Osteocyte (in vitro differentiated cells): ENCODE measurements around the gene PNLIPRP2. TPM values are rescaled to one million over a fixed set of nuclear protein-coding genes. Genes with fewer than 3 reads are reported as not detected.

ENCODE experiments used
- DNase-seq: peaks from one replicate; pipeline ENCODE4 v3.0.0; 2021; ENCODE audit warnings: mixed read lengths; ENCODE audit not compliant: unreplicated experiment; ENCODE audit errors: extremely low spot score
- H3K27ac Mint-ChIP-seq: one replicate; pipeline ENCODE4 v1.8.0; 2021; ENCODE audit warnings: mild to moderate bottlenecking, mixed read lengths; ENCODE audit not compliant: unreplicated experiment
- H3K27me3 Mint-ChIP-seq: one replicate; pipeline ENCODE4 v1.8.0; 2021; ENCODE audit warnings: mixed read lengths; ENCODE audit not compliant: unreplicated experiment
- H3K36me3 Mint-ChIP-seq: one replicate; pipeline ENCODE4 v1.8.0; 2021; ENCODE audit warnings: mixed read lengths; ENCODE audit not compliant: unreplicated experiment
- H3K4me1 Mint-ChIP-seq: one replicate; pipeline ENCODE4 v1.8.0; 2021; ENCODE audit warnings: mixed read lengths; ENCODE audit not compliant: unreplicated experiment
- H3K4me3 Mint-ChIP-seq: one replicate; pipeline ENCODE4 v1.8.0; 2021; ENCODE audit warnings: mild to moderate bottlenecking, moderate library complexity, mixed read lengths; ENCODE audit not compliant: unreplicated experiment
- H3K9me3 Mint-ChIP-seq: one replicate; pipeline ENCODE4 v1.8.0; 2021; ENCODE audit warnings: mixed read lengths; ENCODE audit not compliant: unreplicated experiment
- CTCF ChIP-seq: fragments of 200-600 bp; sonication (generic); IDR thresholded peaks from 2 replicates; pipeline ENCODE4 v1.5.0; 2021; ENCODE audit warnings: antibody characterized with exemption, mild to moderate bottlenecking, moderate library complexity
- total RNA-seq: library from RNA; stranded (reverse); gene quantifications from 2 replicates; pipeline ENCODE4 v1.2.1, GENCODE V29; 2021

PNLIPRP2 gene
- total RNA-seq, 1 donor from 2014 or later: not detected

- Mint-ChIP-seq H3K36me3 (no peaks in the 10 kb centered on the region), H3K4me1 (no peaks in the 10 kb centered on the region), H3K27ac (no peak overlapping the region), H3K9me3 (no peaks in the 10 kb centered on the region), H3K4me3 (no peak overlapping the region), H3K27me3 (peaks cover 3% of the 10 kb centered on the region)
- peak; percentile 42 for DNase-seq
- no peak for TF ChIP-seq CTCF
Observed at GRCh38 chr10:116625845-116626244, 5.1 kb downstream of the PNLIPRP2 start.

GRCh38 chr10:116626815-116627214 is 6.1 kb downstream of the PNLIPRP2 start:
- H3K9me3 Mint-ChIP-seq: no peaks in the 10 kb centered on the region
- no peak for TF ChIP-seq CTCF

GRCh38 chr10:116627386-116627933 is 6.7 kb downstream of the PNLIPRP2 start:
- DNase-seq: peak; percentile 73
- TF ChIP-seq CTCF: peak; percentile 11
- H3K27ac Mint-ChIP-seq: no peak overlapping the region
- no peaks in the 10 kb centered on the region for H3K36me3 Mint-ChIP-seq
- peaks cover 3% of the 10 kb centered on the region for H3K27me3 Mint-ChIP-seq
- H3K9me3 Mint-ChIP-seq: no peaks in the 10 kb centered on the region
- no peaks in the 10 kb centered on the region for H3K4me1 Mint-ChIP-seq
- H3K4me3 Mint-ChIP-seq: no peak overlapping the region

More at GRCh38 chr10:116626815-116627214, 6.1 kb downstream of the PNLIPRP2 start:
- peak; percentile 72 for DNase-seq
- H3K27ac Mint-ChIP-seq: no peak overlapping the region
- no peaks in the 10 kb centered on the region for H3K36me3 Mint-ChIP-seq
- no peaks in the 10 kb centered on the region for H3K4me1 Mint-ChIP-seq
- H3K4me3 Mint-ChIP-seq: no peak overlapping the region
- H3K27me3 Mint-ChIP-seq: peaks cover 3% of the 10 kb centered on the region

GRCh38 chr10:116629340-116629739 is 8.6 kb downstream of the PNLIPRP2 start:
- H3K27ac Mint-ChIP-seq: no peak overlapping the region
- H3K36me3 Mint-ChIP-seq: no peaks in the 10 kb centered on the region
- peaks cover 3% of the 10 kb centered on the region for H3K27me3 Mint-ChIP-seq
- H3K4me3 Mint-ChIP-seq: no peak overlapping the region
- H3K4me1 Mint-ChIP-seq: no peaks in the 10 kb centered on the region
- peak; percentile 34 for DNase-seq
- TF ChIP-seq CTCF: no peak
- no peaks in the 10 kb centered on the region for H3K9me3 Mint-ChIP-seq

- Mint-ChIP-seq H3K36me3 (no peaks in the 10 kb centered on the region), H3K27me3 (peaks cover 3% of the 10 kb centered on the region), H3K4me3 (no peak overlapping the region), H3K4me1 (no peaks in the 10 kb centered on the region), H3K27ac (no peak overlapping the region), H3K9me3 (no peaks in the 10 kb centered on the region)
- TF ChIP-seq CTCF: no peak
- no peak for DNase-seq
Observed at GRCh38 chr10:116630020-116630419, 9.3 kb downstream of the PNLIPRP2 start.
